Erythroblast (primary cell): Measurements from ENCODE around the gene PRCC.

Source experiments
- GATA1 ChIP-seq: IDR thresholded peaks from 2 replicates; pipeline ENCODE4 v1.6.1; 2011; ENCODE audit warnings: low read depth, mild to moderate bottlenecking, control low read depth, low read length, moderate library complexity
- POLR2A ChIP-seq: IDR thresholded peaks from 2 replicates; pipeline ENCODE4 v1.6.1; 2011; ENCODE audit warnings: mild to moderate bottlenecking, low read length

DNA sequence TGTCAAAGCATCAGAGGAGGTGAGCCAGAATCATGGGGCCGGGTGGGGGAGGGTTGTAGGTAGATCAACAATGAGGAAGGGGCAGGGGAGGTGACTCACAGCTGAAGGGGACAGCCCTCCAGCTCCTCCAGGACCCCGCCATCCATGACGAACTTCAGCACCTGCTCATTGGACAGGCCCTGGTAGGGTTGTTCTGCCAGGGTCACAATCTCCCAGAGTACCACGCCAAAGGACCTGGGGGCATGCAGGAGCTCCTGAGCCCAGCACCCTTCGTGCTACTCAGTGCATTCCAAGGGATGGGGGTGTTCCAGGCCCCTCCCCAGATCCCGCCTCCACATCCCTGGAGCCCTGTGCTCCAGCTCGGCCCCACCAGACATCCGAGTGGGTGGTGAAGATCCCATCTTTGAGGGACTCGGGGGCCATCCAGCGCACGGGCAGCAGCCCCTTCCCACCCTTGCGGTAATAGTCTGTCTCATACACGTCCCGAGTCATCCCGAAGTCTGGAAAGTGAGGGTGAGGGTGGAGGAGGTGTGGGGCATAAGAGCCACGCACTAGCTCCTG is 74.0 kb downstream of the PRCC start:
- TF ChIP-seq POLR2A: no peak
- TF ChIP-seq GATA1: no peak
